Right kidney (tissue), 9 donors: ENCODE data around the gene NFKB1.
"Not testable (repeated sequence)": the region's sequence is repeated elsewhere in the genome, so short reads cannot be mapped to it uniquely, and the experiment has no call there.

Experiments
- DNase-seq: peaks from one replicate; pipeline ENCODE4 v3.0.0-alpha.2; 2016
- long read RNA-seq, 8 donors: transcript quantifications; one replicate each; lab custom pipeline, GENCODE V29; 2026

Gene NFKB1
- long read RNA-seq, donor 1, full-length matches to known transcripts, result 2 of 2 reads
- long read RNA-seq, donor 1, partial matches to known transcripts, result 0 of 2 reads
- long read RNA-seq, donor 1, other reads (novel, unspliced or antisense), result 0 of 2 reads
- long read RNA-seq, donor 2, partial matches to known transcripts, result 0 of 1 reads
- long read RNA-seq, donor 2, other reads (novel, unspliced or antisense), result 0 of 1 reads
- long read RNA-seq, donor 3, full-length matches to known transcripts, result 3 of 3 reads
- long read RNA-seq, donor 3, partial matches to known transcripts, result 0 of 3 reads
- long read RNA-seq, donor 3, other reads (novel, unspliced or antisense), result 0 of 3 reads
- long read RNA-seq, donor 4, partial matches to known transcripts, result 12 of 13 reads
- long read RNA-seq, donor 4, other reads (novel, unspliced or antisense), result 0 of 13 reads
- long read RNA-seq, donor 5, full-length matches to known transcripts, result 1 of 1 reads
- long read RNA-seq, donor 5, partial matches to known transcripts, result 0 of 1 reads
- long read RNA-seq, donor 5, other reads (novel, unspliced or antisense), result 0 of 1 reads
- long read RNA-seq, donor 6, full-length matches to known transcripts, result 3 of 8 reads
- long read RNA-seq, donor 6, partial matches to known transcripts, result 5 of 8 reads
- long read RNA-seq, donor 6, other reads (novel, unspliced or antisense), result 0 of 8 reads
- long read RNA-seq, donor 7, full-length matches to known transcripts, result 6 of 6 reads
- long read RNA-seq, donor 7, partial matches to known transcripts, result 0 of 6 reads
- long read RNA-seq, donor 7, other reads (novel, unspliced or antisense), result 0 of 6 reads
- long read RNA-seq, donor 8, full-length matches to known transcripts, result 3 of 3 reads
- long read RNA-seq, donor 8, partial matches to known transcripts, result 0 of 3 reads
- long read RNA-seq, donor 8, other reads (novel, unspliced or antisense), result 0 of 3 reads

DNA sequence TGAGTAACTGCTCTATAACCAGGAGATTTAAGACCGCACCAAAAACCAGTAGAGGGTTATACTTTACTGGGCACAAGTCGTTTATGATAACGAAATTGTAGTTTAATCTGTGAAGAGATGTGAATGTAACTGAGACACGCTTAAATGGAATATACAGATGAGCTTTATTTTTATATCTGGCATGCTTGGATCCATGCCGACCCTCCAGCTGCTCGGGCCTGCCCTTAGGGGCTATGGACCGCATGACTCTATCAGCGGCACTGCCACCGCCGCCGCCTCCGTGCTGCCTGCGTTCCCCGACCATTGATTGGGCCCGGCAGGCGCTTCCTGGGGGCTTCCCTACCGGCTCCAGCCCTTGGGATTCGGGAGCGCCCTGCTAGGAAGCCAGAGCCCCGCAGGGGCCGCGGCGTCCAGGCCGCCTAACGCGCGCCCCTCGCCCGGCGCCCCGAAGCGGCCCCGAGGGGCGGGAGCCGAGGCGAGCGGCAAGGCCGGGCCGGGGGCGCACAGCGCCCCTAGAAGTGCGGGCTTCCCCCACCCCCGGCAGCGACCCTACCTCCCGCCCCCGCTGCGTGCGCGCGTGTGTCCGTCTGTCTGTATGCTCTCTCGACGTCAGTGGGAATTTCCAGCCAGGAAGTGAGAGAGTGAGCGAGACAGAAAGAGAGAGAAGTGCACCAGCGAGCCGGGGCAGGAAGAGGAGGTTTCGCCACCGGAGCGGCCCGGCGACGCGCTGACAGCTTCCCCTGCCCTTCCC lies at the start of gene NFKB1:
Gene NFKB1 (plus strand): TSS at position 664 of the 751 bp plus-strand sequence. CDS start 24,160 bp downstream, outside the sequence.
- DNase-seq, result peak; percentile 86

DNA sequence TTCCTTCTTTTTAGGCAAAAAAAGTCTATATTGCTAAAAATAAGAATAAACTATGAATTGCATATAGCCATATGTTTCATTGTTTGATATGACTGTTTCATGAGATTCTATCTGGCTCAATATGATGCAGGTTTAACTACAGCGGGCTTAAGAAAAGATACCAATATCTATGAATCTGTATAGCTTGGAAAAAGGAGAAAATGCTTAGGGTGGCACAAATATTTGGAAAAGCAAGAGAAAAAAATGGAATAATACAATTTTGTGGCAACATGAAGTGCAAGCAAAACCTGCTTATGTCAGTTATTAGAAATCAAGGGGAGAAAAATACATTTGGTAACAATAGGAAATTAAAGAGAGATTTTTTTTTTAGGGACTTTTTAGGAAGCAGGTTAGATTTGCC lies 48.3 kb upstream of the NFKB1 start:
- no peak for DNase-seq

GRCh38 chr4:102453827-102454226 lies 47.3 kb upstream of the NFKB1 start:
- DNase-seq, result no peak

DNA sequence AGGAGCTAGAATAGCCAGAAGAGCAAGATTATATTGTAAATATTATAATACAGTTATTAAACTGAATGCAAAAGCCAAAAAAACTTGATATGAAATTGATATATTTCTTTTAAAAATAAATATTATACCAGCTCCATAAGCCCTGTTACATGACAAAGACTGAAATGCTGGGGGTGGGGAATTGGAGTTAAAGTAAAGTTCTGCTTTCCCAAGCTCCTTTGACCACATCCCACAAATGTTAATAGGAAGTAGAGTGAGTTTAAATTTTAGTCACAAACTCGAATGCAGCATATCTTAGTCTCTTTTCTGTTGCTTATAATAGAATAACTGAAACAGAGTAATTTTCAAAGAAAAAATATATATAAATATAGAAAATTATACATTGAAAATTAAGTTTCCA lies 46.9 kb upstream of the NFKB1 start:
- no peak for DNase-seq

DNA sequence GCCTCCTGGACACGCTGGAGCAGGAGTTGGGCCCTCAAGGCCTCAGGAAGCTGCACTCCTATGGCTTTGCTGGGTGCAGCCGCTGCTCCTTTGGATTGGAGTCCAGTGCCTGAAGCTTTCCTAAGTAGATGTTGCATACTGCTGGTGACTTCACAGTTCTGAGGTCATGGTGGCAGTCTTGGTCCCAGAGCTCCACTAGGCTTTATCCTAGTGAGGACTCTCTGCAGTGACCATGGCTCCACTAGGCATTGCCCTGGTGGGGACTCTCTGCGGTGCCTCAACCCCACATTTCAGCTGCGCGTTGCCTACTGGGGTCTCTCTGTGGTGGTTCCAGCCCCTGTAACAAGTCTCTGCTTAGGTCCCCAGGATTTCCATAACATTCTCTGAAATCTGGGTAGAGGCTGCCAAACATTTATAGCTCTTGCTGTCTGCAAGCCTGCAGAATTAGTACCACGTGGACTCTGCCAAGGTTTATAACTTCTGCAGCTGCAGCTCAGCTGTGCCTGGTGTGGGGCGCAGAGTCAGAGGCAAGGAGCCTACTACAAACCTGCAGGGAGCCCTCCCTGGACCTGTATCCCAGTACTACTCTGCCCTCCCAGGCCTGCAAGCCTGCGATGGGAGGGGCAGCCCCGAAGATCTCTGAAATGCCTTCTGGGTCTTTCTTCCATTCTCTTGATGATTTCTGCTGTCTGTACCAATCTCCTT lies 46.0 kb upstream of the NFKB1 start:
- no peak for DNase-seq

DNA sequence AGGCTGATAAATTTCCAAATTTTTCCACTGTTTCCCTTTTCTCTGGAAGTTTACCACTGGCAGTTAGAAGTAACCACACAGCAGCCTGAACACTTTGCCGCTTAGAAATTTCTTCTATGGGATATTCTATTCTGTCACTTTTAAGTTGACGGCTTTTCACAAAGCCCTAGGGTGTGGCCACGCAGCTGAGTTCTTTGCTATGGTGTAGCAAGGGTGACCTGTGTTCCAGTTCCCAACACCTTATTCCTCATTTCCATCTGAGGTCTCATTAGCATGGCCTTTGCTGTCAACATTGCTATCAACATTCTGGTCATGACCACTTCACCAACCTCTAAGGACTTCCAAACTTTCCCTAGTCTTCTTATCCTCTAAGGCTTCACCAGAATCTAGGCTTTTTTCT lies 45.4 kb upstream of the NFKB1 start:
- no peak for DNase-seq

- DNase-seq, result no peak
These were observed 34.9 kb upstream of the NFKB1 start for GRCh38 chr4:102466298-102466697.

DNA sequence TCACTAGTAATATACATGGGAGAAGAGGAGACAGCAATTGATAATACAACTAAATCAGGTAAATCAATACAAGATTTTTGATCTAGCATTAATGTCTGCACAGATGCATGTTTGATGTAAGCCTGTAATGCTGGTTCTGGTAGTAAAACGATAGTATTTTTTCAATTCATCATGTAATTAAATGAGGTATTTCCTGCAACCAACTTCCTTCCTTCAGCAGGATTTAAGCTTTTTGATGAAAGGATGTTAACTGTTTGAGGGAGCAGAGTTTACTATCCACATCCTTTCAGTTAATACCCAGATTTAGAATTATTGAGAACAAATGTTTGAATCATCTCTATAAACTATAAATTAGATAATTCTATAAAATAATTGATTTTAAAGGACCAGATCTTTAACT lies 31.4 kb upstream of the NFKB1 start:
- DNase-seq, result no peak

DNA sequence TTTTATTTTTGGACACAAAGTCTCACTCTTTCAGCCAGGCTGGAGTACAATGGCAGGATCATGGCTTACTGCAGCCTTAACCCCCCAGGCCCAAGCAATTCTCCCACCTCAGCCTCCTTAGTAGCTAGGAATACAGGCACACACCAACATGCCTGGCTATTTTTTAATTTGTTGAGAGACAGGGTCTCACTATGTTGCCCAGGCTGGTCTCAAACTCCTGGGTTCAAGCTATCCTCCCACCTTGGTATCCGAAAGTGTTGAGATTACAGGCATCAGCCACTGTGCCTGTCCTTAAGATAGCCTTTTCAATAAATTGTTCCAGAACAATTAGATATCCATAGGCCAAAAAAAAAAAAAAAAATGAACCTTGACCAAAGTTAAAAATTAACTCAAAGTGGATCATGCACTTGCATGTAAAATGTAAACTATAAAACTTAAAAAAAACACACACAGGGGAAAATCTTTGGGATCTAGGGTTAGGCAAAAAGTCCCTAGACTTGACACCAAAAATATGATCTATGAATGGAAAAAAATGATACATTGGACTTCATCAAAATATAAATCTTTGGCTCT lies 28.6 kb upstream of the NFKB1 start:
- no peak for DNase-seq

GRCh38 chr4:102473476-102473875 lies 27.7 kb upstream of the NFKB1 start:
- no peak for DNase-seq

DNA sequence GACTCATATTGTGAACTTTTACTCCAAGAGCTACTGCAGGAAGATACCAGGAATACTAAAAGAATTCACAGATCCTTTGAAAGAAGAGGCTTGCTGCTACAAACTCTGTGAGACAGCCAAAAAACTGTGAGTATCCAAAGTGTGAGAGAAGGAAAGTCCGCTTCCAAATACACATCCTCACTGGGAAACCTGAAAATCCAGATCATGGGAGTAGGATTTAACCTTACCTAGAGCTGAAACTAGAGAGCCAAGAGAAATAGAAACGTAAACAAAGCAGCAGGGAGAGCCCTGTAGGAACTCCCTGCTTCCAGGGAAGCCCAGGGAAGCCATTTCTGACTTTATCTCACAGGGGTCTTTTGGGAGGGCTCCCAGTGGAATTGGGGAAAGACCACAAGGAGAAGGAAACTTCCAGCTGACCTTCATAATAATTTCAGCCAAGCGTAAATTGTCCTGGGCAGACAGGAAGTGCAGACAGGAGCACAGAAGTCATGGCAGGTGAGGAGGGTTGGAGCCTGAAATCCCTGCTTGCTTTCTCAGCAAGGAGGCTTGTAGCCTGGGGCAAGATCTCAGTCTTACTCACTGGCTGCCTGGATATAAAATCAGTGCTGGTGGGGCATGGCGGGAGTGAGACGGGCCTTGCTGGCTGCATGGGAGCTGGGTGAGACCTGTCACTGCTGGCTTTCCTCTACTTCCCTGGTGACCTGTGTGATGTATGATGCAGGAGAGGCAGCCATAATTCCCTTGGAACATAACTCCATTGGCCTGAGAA lies 26.2 kb upstream of the NFKB1 start:
- no peak for DNase-seq

DNA sequence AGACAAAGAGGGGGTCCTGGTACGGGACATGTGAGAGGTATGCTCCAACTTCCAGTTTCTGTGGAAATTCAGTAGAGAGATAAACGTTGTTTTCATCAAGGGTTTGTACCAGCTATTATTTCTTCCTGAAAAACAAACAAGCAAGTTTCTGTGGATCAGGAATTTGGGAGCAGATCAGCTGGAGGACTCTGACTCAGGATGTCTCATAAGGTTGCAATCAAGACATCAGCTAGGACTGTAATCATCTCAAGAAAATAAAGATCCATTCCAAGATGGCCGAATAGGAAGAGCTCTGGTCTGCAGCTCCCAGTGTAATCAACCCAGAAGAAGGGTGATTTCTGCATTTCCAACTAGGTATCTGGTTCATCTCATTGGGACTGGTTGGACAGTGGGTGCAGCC lies 23.5 kb upstream of the NFKB1 start:
- DNase-seq, result no peak

DNA sequence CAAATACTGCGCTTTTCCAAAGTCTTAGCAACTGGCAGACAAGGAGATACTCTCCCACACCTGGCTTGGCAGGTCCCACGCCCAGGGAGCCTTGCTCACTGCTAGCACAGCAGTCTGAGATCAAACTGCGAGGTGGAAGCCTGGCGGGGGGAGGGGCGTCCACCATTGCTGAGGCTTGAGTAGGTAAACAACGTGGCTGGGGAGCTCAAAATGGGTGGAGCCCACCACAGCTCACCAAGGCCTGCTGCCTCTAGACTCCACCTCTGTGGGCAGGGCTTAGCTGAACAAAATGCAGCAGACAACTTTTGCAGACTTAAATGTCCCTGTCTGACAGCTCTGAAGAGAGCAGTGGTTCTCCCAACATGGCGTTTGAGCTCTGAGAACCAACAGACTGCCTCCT lies 23.0 kb upstream of the NFKB1 start:
- DNase-seq, result no peak

GRCh38 chr4:102479832-102480231 lies 21.3 kb upstream of the NFKB1 start:
- not testable (repeated sequence) for DNase-seq

DNA sequence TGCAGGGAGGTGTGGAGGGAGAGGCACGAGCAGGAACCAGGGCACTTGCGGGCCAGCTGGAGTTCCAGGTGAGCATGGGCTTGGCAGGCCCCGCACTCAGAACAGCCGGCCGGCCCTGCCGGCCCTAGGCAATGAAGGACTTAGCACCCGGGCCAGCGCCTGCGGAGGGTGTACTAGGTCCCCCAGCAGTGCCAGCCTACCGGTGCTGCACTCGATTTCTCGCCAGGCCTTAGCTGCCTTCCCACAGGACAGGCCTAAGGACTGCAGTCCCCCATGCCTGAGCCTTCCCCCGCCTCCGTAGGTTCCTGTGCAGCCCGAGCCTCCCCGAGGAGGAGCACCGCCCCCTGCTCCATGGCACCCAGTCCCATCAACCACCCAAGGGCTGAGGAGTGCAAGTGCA lies 18.0 kb upstream of the NFKB1 start:
- no peak for DNase-seq

DNA sequence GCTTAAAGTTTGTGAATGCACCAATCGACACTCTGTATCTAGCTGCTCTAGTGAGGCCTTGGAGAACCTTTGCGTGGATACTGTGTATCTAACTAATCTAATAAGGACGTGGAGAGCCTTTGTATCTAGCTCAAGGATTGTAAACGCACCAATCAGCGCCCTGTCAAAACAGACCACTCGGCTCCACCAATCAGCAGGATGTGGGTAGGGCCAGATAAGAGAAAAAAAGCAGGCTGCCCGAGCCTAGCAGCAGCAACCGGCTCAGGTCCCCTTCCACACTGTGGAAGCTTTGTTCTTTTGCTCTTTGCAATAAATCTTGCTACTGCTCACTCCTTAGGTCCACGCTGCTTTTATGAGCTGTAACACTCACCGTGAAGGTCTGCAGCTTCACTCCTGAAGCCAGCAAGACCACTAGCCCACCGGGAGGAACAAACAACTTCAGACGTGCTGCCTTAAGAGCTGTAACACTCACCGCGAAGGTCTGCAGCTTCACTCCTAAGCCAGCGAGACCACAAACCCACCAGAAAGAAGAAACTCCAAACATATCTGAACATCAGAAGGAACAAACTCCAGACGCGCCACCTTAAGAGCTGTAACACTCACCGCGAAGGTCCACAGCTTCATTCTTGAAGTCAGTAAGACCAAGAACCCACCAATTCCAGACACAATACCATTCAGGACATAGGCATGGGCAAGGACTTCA lies 17.0 kb upstream of the NFKB1 start:
- DNase-seq, result not testable (repeated sequence)

DNA sequence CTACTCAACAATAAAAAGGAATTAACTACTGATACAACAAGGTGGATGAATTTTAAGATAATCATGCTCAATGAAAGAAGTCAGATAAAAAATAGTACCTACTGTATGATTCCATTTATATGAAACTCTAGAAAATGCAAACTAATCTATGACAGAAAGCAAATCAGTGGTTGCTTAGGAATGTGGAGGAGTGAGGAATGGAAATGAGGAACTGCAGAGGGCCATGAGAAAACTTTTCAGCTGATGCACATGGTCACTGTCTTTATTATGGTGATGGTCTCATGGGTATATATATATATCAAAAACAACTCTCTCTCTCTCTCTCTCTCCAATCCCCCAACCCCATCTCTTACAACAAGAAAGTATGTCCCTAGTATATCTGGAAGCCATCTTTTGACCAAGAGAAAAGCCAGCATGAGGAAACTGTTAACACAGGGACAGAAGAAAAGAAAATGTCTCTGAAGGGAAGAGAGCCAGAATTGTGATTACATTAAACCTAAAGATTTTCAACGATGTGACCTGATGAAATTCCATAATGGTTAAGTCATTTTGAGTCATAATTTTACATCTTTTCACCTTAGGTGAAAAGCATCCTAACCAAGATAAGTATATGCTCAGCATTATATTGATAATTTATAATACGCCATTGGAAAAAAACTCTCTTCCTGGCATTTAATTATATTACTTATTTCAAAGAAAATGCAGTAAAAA lies 8.5 kb upstream of the NFKB1 start:
- no peak for DNase-seq

GRCh38 chr4:102493257-102493656 lies 7.9 kb upstream of the NFKB1 start:
- no peak for DNase-seq

- DNase-seq, result no peak
These were observed 7.4 kb upstream of the NFKB1 start for GRCh38 chr4:102493794-102494193.
